Body of pancreas (tissue), 4 donors: Measurements from ENCODE around the gene DGKD. TPM values are rescaled to one million over a fixed set of nuclear protein-coding genes. Genes with fewer than 3 reads are reported as not detected.

Experiments used
- ATAC-seq: fragments of 150-250 bp; one replicate; pipeline ENCODE4 v1.9.1; 2016
- DNase-seq, 4 donors: peaks; one replicate each; pipeline ENCODE4 v3.0.0-alpha.2; 2019
- H3K27ac ChIP-seq, 4 donors: fragments of 200-600 bp; sonication (generic); 1 replicate in 3 of 4; 2 replicates in 1 of 4; pipeline versions ENCODE4 v1.5.1 to v1.6.1; 2016 to 2019; ENCODE audit warnings: mild to moderate bottlenecking in 1 of 4, mixed read lengths in 1 of 4, moderate library complexity in 1 of 4
- H3K27me3 ChIP-seq, 2 donors: fragments of 200-600 bp; sonication (generic); one replicate each; pipeline ENCODE4 v1.6.0; 2016; ENCODE audit warnings: mild to moderate bottlenecking in 1 of 2
- H3K36me3 ChIP-seq, 2 donors: fragments of 200-600 bp; sonication (generic); replicated peaks in 1 of 2; 2 replicates each; pipeline ENCODE4 v1.5.1; 2016; ENCODE audit warnings: low read depth in 2 of 2; ENCODE audit not compliant: insufficient read depth in 1 of 2
- H3K4me1 ChIP-seq: fragments of 200-600 bp; sonication (generic); one replicate; pipeline ENCODE4 v1.6.0; 2016
- H3K4me3 ChIP-seq, 2 donors: fragments of 200-600 bp; sonication (generic); 1 replicate in 1 of 2; 2 replicates in 1 of 2; pipeline ENCODE4 v1.5.1; 2016 to 2019
- H3K9me3 ChIP-seq, 3 donors: fragments of 200-600 bp; sonication (generic); 1 replicate in 2 of 3; 2 replicates in 1 of 3; pipeline ENCODE4 v1.5.1; 2016
- CTCF ChIP-seq, 7 experiments: fragments of 450-650 bp in 4 of 7; fragments of 200-600 bp in 3 of 7; sonication (generic) in 3 of 7; IDR thresholded peaks; one replicate each; pipeline ENCODE4 v1.5.1; 2016 to 2019; ENCODE audit warnings: antibody characterized with exemption in 7 of 7
- POLR2A ChIP-seq, 3 donors: fragments of 450-650 bp; IDR thresholded peaks; one replicate each; pipeline ENCODE4 v1.6.1; 2016; ENCODE audit warnings: antibody characterized with exemption in 3 of 3, mild to moderate bottlenecking in 2 of 3
- WGBS, 2 donors: methylation state at CpG; one replicate each; pipeline ENCODE4 v1.1.5; 2017; 5-methylcytosine and 5-hydroxymethylcytosine counted together
- intact Hi-C: fragments of 100-400 bp; cut with DNase I; formaldehyde crosslinking; loops from one replicate; pipeline ENCODE4 v1.15.1; 2023
- total RNA-seq, 2 donors: library from RNA; depleted of rRNA; stranded (reverse); fragments of >200 nt; gene quantifications; one replicate each; pipeline ENCODE4 v1.1.0, GENCODE V29; 2016

The DGKD gene
- total RNA-seq, 2 donors from 2014 or later: 9.1 to 30.3 TPM

- WGBS, 2 donors: 91 to 92% methylated on average over 37 of the region's 37 CpGs
- TF ChIP-seq CTCF (IDR thresholded peaks at IDR 0.05): no peak
- TF ChIP-seq POLR2A (IDR thresholded peaks at IDR 0.05): no peak
- peaks cover 0 to 5% of the 10 kb centered on the region in 2 donors for H3K36me3 ChIP-seq
Measured at GRCh38 chr2:233446606-233447305, 92.5 kb downstream of the DGKD start.

GRCh38 chr2:233447506-233448219, 93.4 kb downstream of the DGKD start:
- TF ChIP-seq POLR2A (IDR thresholded peaks at IDR 0.05): no peak
- no peak for TF ChIP-seq CTCF (IDR thresholded peaks at IDR 0.05)
- Histone ChIP-seq H3K4me3 (no peak overlapping the region), H3K27ac (no peak overlapping the region), H3K9me3 (no peaks in the 10 kb centered on the region), H3K4me1 (no peaks in the 10 kb centered on the region), H3K27me3 (no peaks in the 10 kb centered on the region), H3K36me3 (peaks cover 0 to 13% of the 10 kb centered on the region in 2 donors)
- intact Hi-C loops: loop anchor here (5.0 kb wide), 1 partner anchor 90 kb away; no protein-coding TSS in a partner anchor
- DNase-seq: no peak
- no peak for ATAC-seq
- WGBS, 2 donors: 93 to 95% methylated on average over 11 to 15 of the region's 15 CpGs

More at GRCh38 chr2:233446606-233447305, 92.5 kb downstream of the DGKD start:
- Histone ChIP-seq H3K27ac (no peak overlapping the region), H3K27me3 (no peaks in the 10 kb centered on the region), H3K4me3 (no peak overlapping the region), H3K9me3 (no peaks in the 10 kb centered on the region), H3K4me1 (no peaks in the 10 kb centered on the region)
- DNase-seq (no peak), ATAC-seq (no peak)
- intact Hi-C loops: loop anchor here (5.0 kb wide), 1 partner anchor 89 kb away; no protein-coding TSS in a partner anchor

GRCh38 chr2:233448220-233448559, 93.9 kb downstream of the DGKD start:
- H3K27ac ChIP-seq: no peak overlapping the region

GRCh38 chr2:233448575-233448974, 94.3 kb downstream of the DGKD start:
- Histone ChIP-seq H3K4me3 (no peak overlapping the region), H3K36me3 (peaks cover 0 to 13% of the 10 kb centered on the region in 2 donors), H3K27me3 (no peaks in the 10 kb centered on the region), H3K9me3 (no peaks in the 10 kb centered on the region), H3K4me1 (no peaks in the 10 kb centered on the region), H3K27ac (no peak overlapping the region)
- DNase-seq: no peak
- WGBS, 2 donors: 86 to 95% methylated on average over 4 of the region's 4 CpGs
- ATAC-seq: no peak
- intact Hi-C loops: loop anchor here (5.0 kb wide), 1 partner anchor 91 kb away; no protein-coding TSS in a partner anchor
- no peak for TF ChIP-seq POLR2A (IDR thresholded peaks at IDR 0.05)
- TF ChIP-seq CTCF (IDR thresholded peaks at IDR 0.05): no peak

More at GRCh38 chr2:233448220-233448559, 93.9 kb downstream of the DGKD start:
- Histone ChIP-seq H3K27me3 (no peaks in the 10 kb centered on the region), H3K36me3 (peaks cover 0 to 13% of the 10 kb centered on the region in 2 donors), H3K4me3 (no peak overlapping the region), H3K4me1 (no peaks in the 10 kb centered on the region), H3K9me3 (no peaks in the 10 kb centered on the region)
- intact Hi-C loops: loop anchor here (5.0 kb wide), 1 partner anchor 91 kb away; no protein-coding TSS in a partner anchor
- 86 to 89% methylated on average over 11 of the region's 11 CpGs for WGBS, 2 donors
- DNase-seq (no peak), ATAC-seq (no peak)
- TF ChIP-seq POLR2A (IDR thresholded peaks at IDR 0.05) (no peak), CTCF (IDR thresholded peaks at IDR 0.05) (no peak)
